Fibroblast of pulmonary artery (primary cell): ENCODE results near the gene FAM120A.

Experiments
- DNase-seq: peaks from one replicate; pipeline ENCODE4 v3.0.0-alpha.2; 2010; ENCODE audit warnings: low read depth
- H3K4me3 ChIP-seq: replicated peaks from 2 replicates; pipeline ENCODE4 v1.5.1; 2011; ENCODE audit warnings: low read depth, mild to moderate bottlenecking, control low read depth, low read length, moderate library complexity
- TF ChIP-seq, protein P1 (sequence below): IDR thresholded peaks from 2 replicates; pipeline ENCODE4 v1.5.1; 2011; ENCODE audit warnings: mild to moderate bottlenecking, control low read depth, low read length, inconsistent platforms; ENCODE audit errors: missing control alignments

Gene FAM120A

GRCh38 chr9:93592643-93593021 lies 141.1 kb downstream of the FAM120A start:
- no peak for DNase-seq
- TF ChIP-seq, protein P1, sequence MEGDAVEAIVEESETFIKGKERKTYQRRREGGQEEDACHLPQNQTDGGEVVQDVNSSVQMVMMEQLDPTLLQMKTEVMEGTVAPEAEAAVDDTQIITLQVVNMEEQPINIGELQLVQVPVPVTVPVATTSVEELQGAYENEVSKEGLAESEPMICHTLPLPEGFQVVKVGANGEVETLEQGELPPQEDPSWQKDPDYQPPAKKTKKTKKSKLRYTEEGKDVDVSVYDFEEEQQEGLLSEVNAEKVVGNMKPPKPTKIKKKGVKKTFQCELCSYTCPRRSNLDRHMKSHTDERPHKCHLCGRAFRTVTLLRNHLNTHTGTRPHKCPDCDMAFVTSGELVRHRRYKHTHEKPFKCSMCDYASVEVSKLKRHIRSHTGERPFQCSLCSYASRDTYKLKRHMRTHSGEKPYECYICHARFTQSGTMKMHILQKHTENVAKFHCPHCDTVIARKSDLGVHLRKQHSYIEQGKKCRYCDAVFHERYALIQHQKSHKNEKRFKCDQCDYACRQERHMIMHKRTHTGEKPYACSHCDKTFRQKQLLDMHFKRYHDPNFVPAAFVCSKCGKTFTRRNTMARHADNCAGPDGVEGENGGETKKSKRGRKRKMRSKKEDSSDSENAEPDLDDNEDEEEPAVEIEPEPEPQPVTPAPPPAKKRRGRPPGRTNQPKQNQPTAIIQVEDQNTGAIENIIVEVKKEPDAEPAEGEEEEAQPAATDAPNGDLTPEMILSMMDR = peak; percentile 12
- no peak overlapping the region for H3K4me3 ChIP-seq

DNA sequence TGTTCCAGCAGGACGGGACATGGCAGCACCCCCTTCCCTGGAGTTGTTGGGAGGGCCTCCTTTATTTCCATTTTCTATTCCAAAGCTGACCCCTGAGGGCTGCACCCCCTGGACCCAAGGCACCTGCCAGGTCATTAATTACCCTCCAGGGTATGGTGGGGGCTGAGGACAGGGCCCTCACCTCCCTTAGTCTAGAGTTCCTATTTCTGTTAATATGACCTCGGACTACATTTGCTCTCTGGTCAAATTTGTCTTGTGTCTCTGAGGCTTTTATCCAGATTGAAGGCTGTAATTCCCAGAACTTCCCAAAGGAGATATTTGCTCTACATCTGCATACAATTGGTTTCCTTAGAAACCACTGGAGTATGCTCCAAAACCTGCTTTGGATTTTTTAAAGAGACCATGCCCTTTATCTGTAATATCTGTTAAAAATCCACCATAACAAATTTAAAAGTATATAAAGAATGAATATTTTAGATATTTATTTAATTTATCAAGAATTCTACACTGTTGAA lies 141.7 kb downstream of the FAM120A start:
- H3K4me3 ChIP-seq = no peak overlapping the region
- TF ChIP-seq, protein P1 = no peak
- DNase-seq = no peak

DNA sequence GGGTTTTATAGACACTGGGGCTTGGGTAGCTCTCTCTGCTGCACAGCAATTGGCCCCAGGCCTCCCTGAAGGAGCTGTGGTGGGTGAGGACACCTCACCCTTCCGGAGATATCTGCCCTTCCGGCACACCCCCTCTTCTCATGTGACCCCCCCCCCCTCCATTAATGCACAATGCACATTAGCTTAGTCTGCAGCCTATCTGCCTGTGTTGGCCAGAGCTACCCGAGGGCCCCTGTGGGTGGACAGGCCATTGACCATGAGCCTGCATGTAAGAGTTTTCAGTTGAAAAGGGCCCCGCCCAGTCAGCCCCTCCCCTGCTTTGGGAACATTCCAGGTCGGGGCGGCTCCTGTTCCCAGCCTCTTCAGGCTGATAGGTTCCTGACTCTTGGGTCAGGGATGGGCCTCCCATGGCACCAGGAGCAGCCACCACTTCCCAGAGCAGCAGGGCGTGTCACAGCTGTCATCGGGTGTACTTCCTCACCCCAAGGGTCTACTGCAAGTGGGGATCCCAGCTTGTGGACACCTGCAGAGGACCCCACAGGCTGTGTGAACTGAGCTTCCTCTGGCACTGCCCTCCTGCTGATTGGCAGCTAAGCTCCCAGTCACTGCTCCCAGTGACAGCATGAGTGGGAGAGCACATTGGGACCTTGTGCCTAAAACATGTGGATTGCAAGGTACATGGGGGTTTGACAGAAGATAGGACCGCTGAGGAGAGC lies 142.7 kb downstream of the FAM120A start:
- H3K4me3 ChIP-seq = no peak overlapping the region
- TF ChIP-seq, protein P1 = no peak
- DNase-seq = no peak

DNA sequence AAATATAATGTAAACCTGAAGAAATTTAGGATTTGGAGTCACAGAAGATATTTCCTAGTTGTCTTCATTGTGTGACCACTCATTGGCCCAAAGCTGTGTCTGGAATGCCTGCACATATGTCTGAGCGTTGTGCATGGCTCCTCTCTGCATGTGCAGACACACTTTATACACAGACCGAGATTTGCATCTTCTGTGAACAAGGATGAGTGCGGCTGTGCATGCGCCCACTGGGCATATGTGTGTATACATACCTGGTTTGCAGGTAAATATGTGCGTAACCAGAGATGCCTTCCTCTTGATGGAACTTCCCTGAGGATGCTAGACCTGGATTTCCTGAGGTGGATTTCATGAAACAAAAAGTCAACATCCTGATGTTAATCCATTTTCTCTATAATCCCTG lies 144.0 kb downstream of the FAM120A start:
- TF ChIP-seq, protein P1 = no peak

GRCh38 chr9:93595861-93596365 lies 144.4 kb downstream of the FAM120A start:
- H3K4me3 ChIP-seq = no peak overlapping the region
- no peak for DNase-seq
- TF ChIP-seq, protein P1 = no peak

More for the DNA sequence above, 144.0 kb downstream of the FAM120A start:
- no peak for DNase-seq
- no peak overlapping the region for H3K4me3 ChIP-seq

DNA sequence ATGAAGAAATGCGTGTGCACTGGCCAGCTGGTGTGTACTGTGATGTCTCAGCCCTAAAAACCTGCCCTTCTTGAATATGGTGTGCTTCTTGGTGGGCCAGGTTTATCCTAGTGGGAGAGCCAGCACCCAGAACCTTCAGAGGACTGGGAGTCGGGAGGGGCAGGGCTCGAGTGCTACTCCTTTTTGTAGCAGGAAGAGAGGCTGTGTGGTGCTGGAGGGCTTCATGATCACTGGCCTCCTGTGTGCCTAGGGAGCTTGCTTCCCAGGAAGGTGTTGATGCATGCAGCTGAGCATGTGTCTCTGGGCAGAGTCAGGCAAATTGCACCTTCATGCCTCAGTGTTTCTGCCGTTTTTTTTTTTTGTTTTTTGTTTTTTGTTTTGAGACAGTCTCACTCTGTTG lies 144.9 kb downstream of the FAM120A start:
- DNase-seq = no peak
- no peak overlapping the region for H3K4me3 ChIP-seq
- TF ChIP-seq, protein P1 = no peak
